GM12878 (cell line): ENCODE results near the gene TSPAN31. TPM values are rescaled to one million over a fixed set of nuclear protein-coding genes. Genes with fewer than 3 reads are reported as not detected.

Source experiments
- ATF7 ChIP-seq: fragments of 450-650 bp; IDR thresholded peaks from 2 replicates; pipeline ENCODE4 v1.6.1; 2016; ENCODE audit warnings: low read depth, mild to moderate bottlenecking
- CEBPZ ChIP-seq: fragments of 150-350 bp; IDR thresholded peaks from 2 replicates; pipeline ENCODE4 v1.6.1; 2016; ENCODE audit warnings: low read depth, low read length
- CHD1 ChIP-seq: IDR thresholded peaks from 2 replicates; pipeline ENCODE4 v1.6.1; 2012; ENCODE audit warnings: low read depth, low read length, improper control_type of control experiment
- CREB1 ChIP-seq: IDR thresholded peaks from 2 replicates; pipeline ENCODE4 v1.6.1; 2012; ENCODE audit warnings: low read depth, mild to moderate bottlenecking, inconsistent platforms
- CREM ChIP-seq: IDR thresholded peaks from 2 replicates; pipeline ENCODE4 v1.6.1; 2014; ENCODE audit warnings: antibody characterized with exemption, low read depth
- NRF1 ChIP-seq: conservative IDR thresholded peaks from 2 replicates; pipeline ENCODE4 v1.6.1; 2011; ENCODE audit warnings: mild to moderate bottlenecking, low read depth, low read length, improper control_type of control experiment
- PML ChIP-seq: IDR thresholded peaks from 2 replicates; pipeline ENCODE4 v1.6.1; 2012; ENCODE audit warnings: low read length, inconsistent platforms
- POLR2A ChIP-seq: IDR thresholded peaks from 2 replicates; pipeline ENCODE4 v1.6.1; 2011; ENCODE audit warnings: low read depth, mild to moderate bottlenecking, low read length
- RAD21 ChIP-seq: IDR thresholded peaks from 2 replicates; pipeline ENCODE4 v1.6.1; 2011; ENCODE audit warnings: mild to moderate bottlenecking, low read depth, low read length, moderate library complexity; ENCODE audit not compliant: insufficient read depth
- RFX5 ChIP-seq: IDR thresholded peaks from 2 replicates; pipeline ENCODE4 v1.6.1; 2011; ENCODE audit warnings: low read depth, low read length, improper control_type of control experiment
- USF2 ChIP-seq: IDR thresholded peaks from 2 replicates; pipeline ENCODE4 v1.6.1; 2011; ENCODE audit warnings: low read depth, low read length, improper control_type of control experiment, borderline replicate concordance
- ZNF217 ChIP-seq: fragments of 450-650 bp; IDR thresholded peaks from 2 replicates; pipeline ENCODE4 v1.6.1; 2017; ENCODE audit warnings: antibody characterized with exemption, mild to moderate bottlenecking
- ZSCAN29 ChIP-seq: fragments of 450-650 bp; IDR thresholded peaks from 2 replicates; pipeline ENCODE4 v1.6.1; 2017; ENCODE audit warnings: mild to moderate bottlenecking, moderate library complexity
- ZZZ3 ChIP-seq: IDR thresholded peaks from 2 replicates; pipeline ENCODE4 v1.6.1; 2011; ENCODE audit warnings: low read depth; ENCODE audit not compliant: control insufficient read depth, insufficient read length
- polyA plus RNA-seq, 11 experiments: library from polyadenylated mRNA; depleted of rRNA in 4 of 11; unstranded in 6 of 11; stranded (reverse) in 5 of 11; fragments of >200 nt; fragmentation: Nextera tagmentation in 4 of 11; fragmentation: Illumina TruSeq in 1 of 11; extraction: Ambion mirVana in 4 of 11; extraction: Trizol in 1 of 11; gene quantifications; 1 replicate in 1 of 11; 2 replicates in 10 of 11; pipeline versions ENCODE4 v1.2.1 to v1.2.3, GENCODE V29; 2011 to 2016; ENCODE audit warnings: inconsistent platforms in 2 of 11, missing spikeins in 2 of 11, low read depth in 1 of 11
- total RNA-seq, 4 experiments: library from RNA; depleted of rRNA in 3 of 4; stranded (reverse); fragments of >200 nt in 3 of 4; fragmentation: Illumina TruSeq in 1 of 4; extraction: Trizol in 1 of 4; gene quantifications; 2 replicates each; pipeline versions ENCODE4 v1.2.1 to v1.2.3, GENCODE V29; 2013 to 2021
- TF ChIP-seq, protein P1 (sequence below): IDR thresholded peaks from 2 replicates; pipeline ENCODE4 v1.6.1; 2011; ENCODE audit warnings: borderline replicate concordance, low read depth, mild to moderate bottlenecking, moderate library complexity, low read length; ENCODE audit not compliant: insufficient read depth, poor library complexity, severe bottlenecking
- TF ChIP-seq, protein P2 (sequence below), 3 experiments: IDR thresholded peaks in 2 of 3; conservative IDR thresholded peaks in 1 of 3; 2 replicates each; pipeline ENCODE4 v1.5.1; 2011; ENCODE audit warnings: low read depth in 3 of 3, low read length in 3 of 3, mild to moderate bottlenecking in 3 of 3, control low read depth in 2 of 3, moderate library complexity in 2 of 3, inconsistent platforms in 1 of 3, mixed read lengths in 1 of 3; ENCODE audit not compliant: control insufficient read depth in 2 of 3, insufficient read depth in 1 of 3; ENCODE audit errors: extremely low read depth in 1 of 3
- TF ChIP-seq, protein P3 (sequence below): IDR thresholded peaks from 2 replicates; pipeline ENCODE4 v1.6.1; 2011; ENCODE audit warnings: mild to moderate bottlenecking, low read depth, low read length, moderate library complexity; ENCODE audit not compliant: insufficient replicate concordance
- TF ChIP-seq, protein P4 (sequence below): fragments of 450-650 bp; IDR thresholded peaks from 2 replicates; pipeline ENCODE4 v1.6.1; 2017; ENCODE audit warnings: antibody characterized with exemption, mild to moderate bottlenecking, moderate library complexity

TSPAN31 gene
- total and polyA plus RNA-seq, 10 of the 15 experiments (the other 5 are each of a cell fraction or from before 2014, with no cell fraction given), result 11.8 to 32.2 (median 24.7) TPM

DNA sequence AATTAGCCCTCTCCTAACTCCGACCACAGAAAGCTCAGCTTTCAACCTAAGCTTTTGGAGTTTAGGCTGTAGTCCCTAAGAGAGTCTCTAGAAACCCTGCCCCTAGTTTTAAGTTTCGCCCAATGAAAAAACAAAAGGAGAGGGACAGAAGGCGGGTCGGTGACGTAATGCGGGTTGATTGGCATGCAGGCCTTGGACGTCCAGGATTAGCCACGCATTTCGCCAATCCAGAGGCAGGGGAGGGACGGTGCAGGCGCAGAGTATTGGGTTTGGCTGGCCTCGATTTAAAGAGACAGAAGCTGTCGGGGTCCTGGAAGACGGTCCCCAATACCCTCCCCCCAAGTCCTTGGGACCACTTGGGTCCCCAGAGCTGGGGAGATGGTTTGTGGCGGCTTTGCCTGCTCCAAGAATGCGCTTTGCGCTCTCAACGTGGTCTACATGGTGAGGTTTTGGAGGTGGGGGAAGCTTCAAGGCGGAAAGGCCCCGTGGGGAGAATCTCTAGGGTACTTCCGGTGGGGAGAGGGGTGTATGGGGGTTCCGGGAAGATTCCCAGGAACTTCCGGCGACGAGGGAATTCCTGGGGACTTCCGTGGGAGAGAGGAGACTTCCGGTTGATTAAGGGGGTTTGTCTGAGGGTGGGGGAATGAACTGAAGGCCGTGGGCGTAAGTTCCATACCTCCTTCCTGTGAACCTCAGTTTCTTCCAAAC is at the start of gene TSPAN31 (continued):
- TF ChIP-seq, protein P1, sequence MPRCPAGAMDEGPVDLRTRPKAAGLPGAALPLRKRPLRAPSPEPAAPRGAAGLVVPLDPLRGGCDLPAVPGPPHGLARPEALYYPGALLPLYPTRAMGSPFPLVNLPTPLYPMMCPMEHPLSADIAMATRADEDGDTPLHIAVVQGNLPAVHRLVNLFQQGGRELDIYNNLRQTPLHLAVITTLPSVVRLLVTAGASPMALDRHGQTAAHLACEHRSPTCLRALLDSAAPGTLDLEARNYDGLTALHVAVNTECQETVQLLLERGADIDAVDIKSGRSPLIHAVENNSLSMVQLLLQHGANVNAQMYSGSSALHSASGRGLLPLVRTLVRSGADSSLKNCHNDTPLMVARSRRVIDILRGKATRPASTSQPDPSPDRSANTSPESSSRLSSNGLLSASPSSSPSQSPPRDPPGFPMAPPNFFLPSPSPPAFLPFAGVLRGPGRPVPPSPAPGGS, result peak; percentile 69
- TF ChIP-seq CEBPZ (peak; percentile 64), NRF1 (peak; percentile 43; the same call in 1 of the 2 replicates), CREB1 (peak; percentile 76), ZNF217 (no peak), PML (peak; percentile 49; the same call in 1 of the 2 replicates), POLR2A (peak; percentile 72), RAD21 (no peak), ATF7 (peak; percentile 100), CHD1 (no peak), ZZZ3 (no peak), ZSCAN29 (no peak), CREM (peak; percentile 75), USF2 (no peak), RFX5 (peak; percentile 93)
- TF ChIP-seq, protein P2, sequence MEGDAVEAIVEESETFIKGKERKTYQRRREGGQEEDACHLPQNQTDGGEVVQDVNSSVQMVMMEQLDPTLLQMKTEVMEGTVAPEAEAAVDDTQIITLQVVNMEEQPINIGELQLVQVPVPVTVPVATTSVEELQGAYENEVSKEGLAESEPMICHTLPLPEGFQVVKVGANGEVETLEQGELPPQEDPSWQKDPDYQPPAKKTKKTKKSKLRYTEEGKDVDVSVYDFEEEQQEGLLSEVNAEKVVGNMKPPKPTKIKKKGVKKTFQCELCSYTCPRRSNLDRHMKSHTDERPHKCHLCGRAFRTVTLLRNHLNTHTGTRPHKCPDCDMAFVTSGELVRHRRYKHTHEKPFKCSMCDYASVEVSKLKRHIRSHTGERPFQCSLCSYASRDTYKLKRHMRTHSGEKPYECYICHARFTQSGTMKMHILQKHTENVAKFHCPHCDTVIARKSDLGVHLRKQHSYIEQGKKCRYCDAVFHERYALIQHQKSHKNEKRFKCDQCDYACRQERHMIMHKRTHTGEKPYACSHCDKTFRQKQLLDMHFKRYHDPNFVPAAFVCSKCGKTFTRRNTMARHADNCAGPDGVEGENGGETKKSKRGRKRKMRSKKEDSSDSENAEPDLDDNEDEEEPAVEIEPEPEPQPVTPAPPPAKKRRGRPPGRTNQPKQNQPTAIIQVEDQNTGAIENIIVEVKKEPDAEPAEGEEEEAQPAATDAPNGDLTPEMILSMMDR (IDR thresholded peaks at IDR 0.05 in 2 of 3, conservative IDR thresholded peaks at IDR 0.05 in 1 of 3; ENCODE audit: control insufficient read depth in 2 of 3, extremely low read depth in 1 of 3, insufficient read depth in 1 of 3, low read depth in 3 of 3, low read length in 3 of 3), result no peak
- TF ChIP-seq, protein P3, sequence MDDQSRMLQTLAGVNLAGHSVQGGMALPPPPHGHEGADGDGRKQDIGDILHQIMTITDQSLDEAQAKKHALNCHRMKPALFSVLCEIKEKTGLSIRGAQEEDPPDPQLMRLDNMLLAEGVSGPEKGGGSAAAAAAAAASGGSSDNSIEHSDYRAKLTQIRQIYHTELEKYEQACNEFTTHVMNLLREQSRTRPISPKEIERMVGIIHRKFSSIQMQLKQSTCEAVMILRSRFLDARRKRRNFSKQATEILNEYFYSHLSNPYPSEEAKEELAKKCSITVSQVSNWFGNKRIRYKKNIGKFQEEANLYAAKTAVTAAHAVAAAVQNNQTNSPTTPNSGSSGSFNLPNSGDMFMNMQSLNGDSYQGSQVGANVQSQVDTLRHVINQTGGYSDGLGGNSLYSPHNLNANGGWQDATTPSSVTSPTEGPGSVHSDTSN, result peak; percentile 97
- TF ChIP-seq, protein P4, sequence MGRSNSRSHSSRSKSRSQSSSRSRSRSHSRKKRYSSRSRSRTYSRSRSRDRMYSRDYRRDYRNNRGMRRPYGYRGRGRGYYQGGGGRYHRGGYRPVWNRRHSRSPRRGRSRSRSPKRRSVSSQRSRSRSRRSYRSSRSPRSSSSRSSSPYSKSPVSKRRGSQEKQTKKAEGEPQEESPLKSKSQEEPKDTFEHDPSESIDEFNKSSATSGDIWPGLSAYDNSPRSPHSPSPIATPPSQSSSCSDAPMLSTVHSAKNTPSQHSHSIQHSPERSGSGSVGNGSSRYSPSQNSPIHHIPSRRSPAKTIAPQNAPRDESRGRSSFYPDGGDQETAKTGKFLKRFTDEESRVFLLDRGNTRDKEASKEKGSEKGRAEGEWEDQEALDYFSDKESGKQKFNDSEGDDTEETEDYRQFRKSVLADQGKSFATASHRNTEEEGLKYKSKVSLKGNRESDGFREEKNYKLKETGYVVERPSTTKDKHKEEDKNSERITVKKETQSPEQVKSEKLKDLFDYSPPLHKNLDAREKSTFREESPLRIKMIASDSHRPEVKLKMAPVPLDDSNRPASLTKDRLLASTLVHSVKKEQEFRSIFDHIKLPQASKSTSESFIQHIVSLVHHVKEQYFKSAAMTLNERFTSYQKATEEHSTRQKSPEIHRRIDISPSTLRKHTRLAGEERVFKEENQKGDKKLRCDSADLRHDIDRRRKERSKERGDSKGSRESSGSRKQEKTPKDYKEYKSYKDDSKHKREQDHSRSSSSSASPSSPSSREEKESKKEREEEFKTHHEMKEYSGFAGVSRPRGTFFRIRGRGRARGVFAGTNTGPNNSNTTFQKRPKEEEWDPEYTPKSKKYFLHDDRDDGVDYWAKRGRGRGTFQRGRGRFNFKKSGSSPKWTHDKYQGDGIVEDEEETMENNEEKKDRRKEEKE, result no peak
